SK-N-SH (cell line): ENCODE data around the gene MT1M. TPM values are rescaled to one million over a fixed set of nuclear protein-coding genes. Genes with fewer than 3 reads are reported as not detected.

Experiments used
- CTCF ChIA-PET: fragments of 300-600, 350-600 bp; formaldehyde crosslinking; extraction: SDS; loops from one replicate; lab custom pipeline; 2021; lab: Yijun Ruan, JAX
- POLR2A ChIA-PET: fragments of 350-600 bp; sonication (Branson Sonifier 250); formaldehyde crosslinking; extraction: SDS; loops from one replicate; lab custom pipeline; 2020; ENCODE audit warnings: antibody characterized with exemption, inconsistent platforms; lab: Yijun Ruan, JAX
- DNase-seq: peaks from one replicate; pipeline ENCODE4 v3.0.0; 2012
- H2AFZ ChIP-seq: fragments of 200-600 bp; sonication (generic); 2 replicates; pipeline ENCODE4 v1.8.1; 2016; ENCODE audit warnings: antibody characterized with exemption, mild to moderate bottlenecking, low read depth
- H3F3A ChIP-seq: fragments of 200-600 bp; sonication (generic); replicated peaks from 2 replicates; pipeline ENCODE3; 2016; ENCODE audit warnings: antibody characterized with exemption, mild to moderate bottlenecking; ENCODE audit not compliant: insufficient read depth
- H3K27ac ChIP-seq, 2 experiments: fragments of 200-500 bp in 1 of 2; fragments of 200-600 bp in 1 of 2; sonication (Bioruptor generic) in 1 of 2; sonication (generic), shearing (Covaris generic) in 1 of 2; 2 replicates each; pipeline versions ENCODE4 v1.5.1 to v1.6.1; 2014 to 2016; ENCODE audit warnings: low read depth in 2 of 2, inconsistent platforms in 1 of 2, low read length in 1 of 2, mild to moderate bottlenecking in 1 of 2, mixed read lengths in 1 of 2
- H3K27me3 ChIP-seq: fragments of 200-600 bp; sonication (generic), shearing (Covaris generic); 2 replicates; pipeline ENCODE4 v1.6.1; 2016; ENCODE audit warnings: mixed run types; ENCODE audit not compliant: insufficient read depth
- H3K36me3 ChIP-seq, 2 experiments: fragments of 200-500 bp in 1 of 2; fragments of 200-600 bp in 1 of 2; sonication (Bioruptor generic) in 1 of 2; sonication (generic) in 1 of 2; replicated peaks in 1 of 2; 2 replicates each; pipeline versions ENCODE3 to v1.5.1; 2014 to 2016; ENCODE audit warnings: low read length in 1 of 2, mild to moderate bottlenecking in 1 of 2; ENCODE audit not compliant: insufficient read depth in 2 of 2, control insufficient read depth in 1 of 2
- H3K4me1 ChIP-seq, 2 experiments: fragments of 200-500 bp in 1 of 2; fragments of 200-600 bp in 1 of 2; sonication (Bioruptor generic) in 1 of 2; sonication (generic), shearing (Covaris generic) in 1 of 2; 2 replicates each; pipeline versions ENCODE4 v1.5.1 to v1.6.1; 2014 to 2016; ENCODE audit warnings: low read depth in 1 of 2, low read length in 1 of 2, mixed run types in 1 of 2; ENCODE audit not compliant: insufficient read depth in 2 of 2, control insufficient read depth in 1 of 2
- H3K4me2 ChIP-seq: fragments of 200-600 bp; sonication (generic), shearing (Covaris generic); 2 replicates; pipeline ENCODE4 v1.6.1; 2017; ENCODE audit warnings: mixed run types
- H3K4me3 ChIP-seq, 2 experiments: fragments of 200-500 bp in 1 of 2; fragments of 200-600 bp in 1 of 2; sonication (Bioruptor generic) in 1 of 2; sonication (generic), shearing (Covaris generic) in 1 of 2; 2 replicates each; pipeline versions ENCODE4 v1.5.1 to v1.8.1; 2014 to 2016; ENCODE audit warnings: low read depth in 2 of 2, inconsistent platforms in 1 of 2, low read length in 1 of 2, mild to moderate bottlenecking in 1 of 2, mixed read lengths in 1 of 2, moderate library complexity in 1 of 2
- H3K79me2 ChIP-seq: fragments of 200-600 bp; sonication (generic); 2 replicates; pipeline ENCODE4 v1.8.1; 2017; ENCODE audit warnings: mild to moderate bottlenecking; ENCODE audit not compliant: insufficient read depth
- H3K9ac ChIP-seq: fragments of 200-600 bp; sonication (generic); 2 replicates; pipeline ENCODE4 v1.6.1; 2017; ENCODE audit warnings: mixed run types
- H3K9me2 ChIP-seq: fragments of 200-600 bp; sonication (generic); 2 replicates; pipeline ENCODE4 v1.6.1; 2017; ENCODE audit warnings: mixed run types
- H3K9me3 ChIP-seq: fragments of 200-600 bp; sonication (generic); 2 replicates; pipeline ENCODE4 v1.6.1; 2017; ENCODE audit warnings: mixed run types, mild to moderate bottlenecking, moderate library complexity
- H4K20me1 ChIP-seq: fragments of 200-600 bp; sonication (generic); 2 replicates; pipeline ENCODE4 v1.6.1; 2017; ENCODE audit warnings: mild to moderate bottlenecking, mixed run types; ENCODE audit not compliant: insufficient read depth
- CHD2 ChIP-seq: fragments of 150-350 bp; IDR thresholded peaks from 2 replicates; pipeline ENCODE4 v1.6.1; 2018; ENCODE audit warnings: low read length; ENCODE audit not compliant: partially characterized antibody
- NRF1 ChIP-seq: IDR thresholded peaks from 2 replicates; pipeline ENCODE4 v1.6.1; 2012; ENCODE audit warnings: low read depth, mild to moderate bottlenecking, low read length
- RXRA ChIP-seq: IDR thresholded peaks from 2 replicates; pipeline ENCODE4 v1.4.0; 2012; ENCODE audit warnings: low read depth, mild to moderate bottlenecking, borderline replicate concordance
- SMC3 ChIP-seq: IDR thresholded peaks from 2 replicates; pipeline ENCODE4 v1.6.1; 2012; ENCODE audit warnings: low read depth, low read length, improper control_type of control experiment
- WGBS: methylation state at CpG from one replicate; pipeline ENCODE4 v1.1.6; 2017; ENCODE audit warnings: low lambda C conversion rate; 5-methylcytosine and 5-hydroxymethylcytosine counted together
- polyA plus RNA-seq, 3 experiments: library from polyadenylated mRNA; depleted of rRNA; stranded (reverse); fragments of >200 nt; gene quantifications; 2 replicates each; pipeline ENCODE4 v1.2.3, GENCODE V29; 2012
- TF ChIP-seq, protein P1 (sequence below): IDR thresholded peaks from 2 replicates; pipeline ENCODE4; 2012
- TF ChIP-seq, protein P2 (sequence below): fragments of 150-350 bp; IDR thresholded peaks from 2 replicates; pipeline ENCODE4 v1.6.1; 2017; ENCODE audit warnings: antibody characterized with exemption, low read length, low read depth, borderline replicate concordance
- TF ChIP-seq, protein P3 (sequence below): IDR thresholded peaks from 2 replicates; pipeline ENCODE4 v1.4.0; 2012; ENCODE audit warnings: low read depth, borderline replicate concordance

Gene MT1M
- polyA plus RNA-seq, 1 of the 3 experiments (the other 2 are of a cell fraction): 1.3 TPM

DNA sequence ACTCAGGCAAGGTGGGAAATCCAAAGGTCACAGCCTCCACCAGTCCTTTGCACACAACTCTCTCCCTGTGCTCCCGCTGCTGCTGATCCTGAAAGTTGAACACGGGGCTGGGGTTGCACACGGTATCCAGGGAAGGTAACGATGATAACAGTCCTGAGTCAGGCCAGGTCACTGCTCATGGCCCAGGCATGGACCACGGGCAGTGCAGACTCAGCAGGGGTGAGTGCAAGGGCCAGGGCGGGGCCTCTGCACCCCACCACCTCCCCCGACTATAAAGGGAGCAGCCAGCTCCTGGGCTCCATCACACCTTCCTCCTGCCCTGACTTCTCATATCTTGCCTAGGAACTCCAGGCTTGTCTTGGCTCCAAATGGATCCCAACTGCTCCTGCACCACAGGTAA, 19.1 kb downstream of the MT1M start, which contains the start of gene MT1B:
Gene MT1B (plus strand): TSS at position 301 of the 400 bp plus-strand sequence. CDS start 68 bp downstream, at position 369.
- H3K4me1 ChIP-seq: peaks cover 0 to 7% of the 10 kb centered on the region in 2 experiments; a peak in 2 of 4 replicates
- no peaks in the 10 kb centered on the region for H4K20me1 ChIP-seq
- TF ChIP-seq, protein P1, sequence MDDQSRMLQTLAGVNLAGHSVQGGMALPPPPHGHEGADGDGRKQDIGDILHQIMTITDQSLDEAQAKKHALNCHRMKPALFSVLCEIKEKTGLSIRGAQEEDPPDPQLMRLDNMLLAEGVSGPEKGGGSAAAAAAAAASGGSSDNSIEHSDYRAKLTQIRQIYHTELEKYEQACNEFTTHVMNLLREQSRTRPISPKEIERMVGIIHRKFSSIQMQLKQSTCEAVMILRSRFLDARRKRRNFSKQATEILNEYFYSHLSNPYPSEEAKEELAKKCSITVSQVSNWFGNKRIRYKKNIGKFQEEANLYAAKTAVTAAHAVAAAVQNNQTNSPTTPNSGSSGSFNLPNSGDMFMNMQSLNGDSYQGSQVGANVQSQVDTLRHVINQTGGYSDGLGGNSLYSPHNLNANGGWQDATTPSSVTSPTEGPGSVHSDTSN: no peak
- TF ChIP-seq, protein P2, sequence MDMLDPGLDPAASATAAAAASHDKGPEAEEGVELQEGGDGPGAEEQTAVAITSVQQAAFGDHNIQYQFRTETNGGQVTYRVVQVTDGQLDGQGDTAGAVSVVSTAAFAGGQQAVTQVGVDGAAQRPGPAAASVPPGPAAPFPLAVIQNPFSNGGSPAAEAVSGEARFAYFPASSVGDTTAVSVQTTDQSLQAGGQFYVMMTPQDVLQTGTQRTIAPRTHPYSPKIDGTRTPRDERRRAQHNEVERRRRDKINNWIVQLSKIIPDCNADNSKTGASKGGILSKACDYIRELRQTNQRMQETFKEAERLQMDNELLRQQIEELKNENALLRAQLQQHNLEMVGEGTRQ: no peak
- TF ChIP-seq SMC3: no peak
- TF ChIP-seq, protein P3, sequence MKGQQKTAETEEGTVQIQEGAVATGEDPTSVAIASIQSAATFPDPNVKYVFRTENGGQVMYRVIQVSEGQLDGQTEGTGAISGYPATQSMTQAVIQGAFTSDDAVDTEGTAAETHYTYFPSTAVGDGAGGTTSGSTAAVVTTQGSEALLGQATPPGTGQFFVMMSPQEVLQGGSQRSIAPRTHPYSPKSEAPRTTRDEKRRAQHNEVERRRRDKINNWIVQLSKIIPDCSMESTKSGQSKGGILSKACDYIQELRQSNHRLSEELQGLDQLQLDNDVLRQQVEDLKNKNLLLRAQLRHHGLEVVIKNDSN: no peak
- POLR2A ChIA-PET: no interaction called here
- no CpG with 5 or more reads among the region's 7 CpGs for WGBS
- H3K9ac ChIP-seq: no peak within 1 kb of the TSS
- H3F3A ChIP-seq: no peaks in the 10 kb centered on the region
- H3K36me3 ChIP-seq: no peaks in the 10 kb centered on the region
- no peak within 1 kb of the TSS for H2AFZ ChIP-seq
- H3K27ac ChIP-seq: no peak within 1 kb of the TSS
- H3K9me2 ChIP-seq: no peaks in the 10 kb centered on the region
- no peak for DNase-seq
- no peaks in the 10 kb centered on the region for H3K9me3 ChIP-seq
- H3K79me2 ChIP-seq: no peaks in the 10 kb centered on the region
- H3K4me2 ChIP-seq: no peak within 1 kb of the TSS
- H3K4me3 ChIP-seq: no peak within 1 kb of the TSS
- H3K27me3 ChIP-seq: 0 out of 2 replicates have a peak, but pooled peaks cover 7% of the 10 kb centered on the region
- CTCF ChIA-PET: interaction anchor here (1.1 to 1.4 kb wide), 2 partner anchors 12 to 172 kb away, joined by 3 to 4 read pairs; no protein-coding TSS in a partner anchor

DNA sequence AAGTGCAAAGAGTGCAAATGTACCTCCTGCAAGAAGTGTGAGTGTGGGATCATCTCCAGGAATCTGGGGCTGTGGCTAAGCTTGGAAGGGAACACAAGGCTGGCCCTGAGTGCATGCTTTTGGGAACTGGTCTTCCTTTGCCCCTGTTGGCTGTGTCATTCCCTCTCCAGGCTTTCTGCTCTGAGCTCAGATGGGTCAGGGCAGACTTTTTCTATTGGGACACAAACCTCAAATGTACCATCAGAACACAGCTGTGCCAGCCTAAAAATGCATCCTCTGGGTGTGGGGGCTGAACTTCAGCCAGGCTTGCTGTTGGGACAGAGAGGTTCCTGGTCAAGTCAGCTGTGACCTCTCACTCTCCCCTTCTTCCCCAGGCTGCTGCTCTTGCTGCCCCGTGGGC, 20.1 kb downstream of the MT1M start:
- 33% methylated on average over 1 of the region's 1 CpG for WGBS
- Histone ChIP-seq H3K4me3 (no peak overlapping the region), H3F3A (no peaks in the 10 kb centered on the region), H3K27ac (no peak overlapping the region), H2AFZ (no peak overlapping the region), H4K20me1 (no peaks in the 10 kb centered on the region), H3K27me3 (0 out of 2 replicates have a peak, but pooled peaks cover under 1% of the 10 kb centered on the region), H3K4me1 (peaks cover 0 to 8% of the 10 kb centered on the region in 2 experiments; a peak in 2 of 4 replicates), H3K9ac (no peak overlapping the region), H3K36me3 (no peaks in the 10 kb centered on the region), H3K4me2 (no peak overlapping the region), H3K9me2 (no peaks in the 10 kb centered on the region), H3K9me3 (no peaks in the 10 kb centered on the region), H3K79me2 (no peaks in the 10 kb centered on the region)
- ChIA-PET POLR2A (no interaction called here), CTCF (no interaction called here)
- TF ChIP-seq CHD2 (no peak), RXRA (no peak), NRF1 (no peak)
- TF ChIP-seq, protein P2: no peak
- no peak for DNase-seq
